ENCODE results near the gene POC1A.

The POC1A gene

GRCh38 chr3:52085681-52086282 lies 68.4 kb downstream of the POC1A start:
- no peak for DNase-seq (ENCODE audit: low spot score)

- DNase-seq (ENCODE audit: low spot score), result no peak
Measured at GRCh38 chr3:52084954-52085680, 69.1 kb downstream of the POC1A start.

- no peak for DNase-seq (ENCODE audit: low spot score)
Measured at GRCh38 chr3:52084216-52084945, 69.8 kb downstream of the POC1A start.

- DNase-seq (ENCODE audit: low spot score), result no peak
Measured at GRCh38 chr3:52083556-52084087, 70.6 kb downstream of the POC1A start.

GRCh38 chr3:52082951-52083350 lies 71.3 kb downstream of the POC1A start:
- DNase-seq (ENCODE audit: low spot score), result no peak

GRCh38 chr3:52080830-52081719 lies 73.1 kb downstream of the POC1A start:
- no peak for DNase-seq (ENCODE audit: low spot score)

GRCh38 chr3:52079958-52080357 lies 74.3 kb downstream of the POC1A start:
- DNase-seq (ENCODE audit: low spot score), result no peak

- no peak for DNase-seq (ENCODE audit: low spot score)
Measured at GRCh38 chr3:52078781-52079560, 75.3 kb downstream of the POC1A start.

- DNase-seq (ENCODE audit: low spot score), result no peak
Measured at GRCh38 chr3:52077925-52078324, 76.3 kb downstream of the POC1A start.

GRCh38 chr3:52076896-52077780 lies 77.1 kb downstream of the POC1A start:
- peak; percentile 78 for DNase-seq (ENCODE audit: low spot score)

GRCh38 chr3:52073490-52073889 lies 80.7 kb downstream of the POC1A start:
- DNase-seq (ENCODE audit: low spot score), result no peak

GRCh38 chr3:52072471-52072870 lies 81.8 kb downstream of the POC1A start:
- DNase-seq (ENCODE audit: low spot score), result no peak

GRCh38 chr3:52072020-52072419 lies 82.2 kb downstream of the POC1A start:
- no peak for DNase-seq (ENCODE audit: low spot score)

- DNase-seq (ENCODE audit: low spot score), result no peak
Measured at GRCh38 chr3:52070724-52071621, 83.2 kb downstream of the POC1A start.

GRCh38 chr3:52069855-52070254 lies 84.4 kb downstream of the POC1A start:
- DNase-seq (ENCODE audit: low spot score), result no peak

GRCh38 chr3:52069135-52069534 lies 85.1 kb downstream of the POC1A start:
- DNase-seq (ENCODE audit: low spot score), result no peak

GRCh38 chr3:52068730-52069129 lies 85.5 kb downstream of the POC1A start:
- no peak for DNase-seq (ENCODE audit: low spot score)

- peak; percentile 88 for DNase-seq (ENCODE audit: low spot score)
Measured at GRCh38 chr3:52068055-52068571, 86.1 kb downstream of the POC1A start.

- no peak for DNase-seq (ENCODE audit: low spot score)
Measured at GRCh38 chr3:52067526-52067925, 86.7 kb downstream of the POC1A start.

Measured in left forelimb (tissue), 1 donor.